Panc1 (cell line): ENCODE data around the gene RGS9. TPM values are rescaled to one million over a fixed set of nuclear protein-coding genes. Genes with fewer than 3 reads are reported as not detected.
A peak's percentile ranks its signal among the peaks of the same experiment; 100 is the strongest.

ENCODE experiments used
- ATAC-seq: fragments of 200-7000 bp; cut with Tn5 transposase; 2 replicates; pipeline ENCODE4 v1.9.1; 2020; ENCODE audit warnings: mild to moderate bottlenecking, moderate library complexity
- BruUV-seq: library from RNA; stranded (reverse); fragments of 400-500 nt; replicated peaks from 2 replicates; lab custom pipeline; 2021; lab: Mats Ljungman, UMichigan
- CTCF ChIA-PET: fragments of 300-600 bp; sonication (Branson Sonifier 250); formaldehyde crosslinking; loops from one replicate; lab custom pipeline; 2022; ENCODE audit warnings: antibody characterized with exemption; lab: Charles Lee
- POLR2A ChIA-PET: fragments of 300-600 bp; sonication (Branson Sonifier 250); formaldehyde crosslinking; loops from one replicate; lab custom pipeline; 2022; ENCODE audit warnings: antibody characterized with exemption; lab: Charles Lee
- DNase-seq: peaks from one replicate; pipeline ENCODE4 v3.0.0-alpha.2; 2010; ENCODE audit warnings: low read depth, low spot score
- H3K27ac ChIP-seq: 2 replicates; pipeline ENCODE4 v1.5.1; 2011; ENCODE audit warnings: mild to moderate bottlenecking, low read length, inconsistent platforms
- H3K27me3 ChIP-seq: fragments of 200-500 bp; sonication (Bioruptor generic); 2 replicates; pipeline ENCODE4 v1.6.0; 2014; ENCODE audit warnings: low read length, inconsistent platforms; ENCODE audit not compliant: control insufficient read depth, insufficient read depth
- H3K36me3 ChIP-seq: fragments of 200-500 bp; sonication (Bioruptor generic); 2 replicates; pipeline ENCODE4 v1.5.1; 2014; ENCODE audit warnings: inconsistent platforms, mild to moderate bottlenecking, low read length, moderate library complexity; ENCODE audit not compliant: control insufficient read depth, insufficient read depth
- H3K4me1 ChIP-seq: 2 replicates; pipeline ENCODE4 v1.5.1; 2011; ENCODE audit warnings: inconsistent platforms, mild to moderate bottlenecking, low read length, moderate library complexity; ENCODE audit not compliant: control insufficient read depth, insufficient read depth
- H3K4me3 ChIP-seq, 2 experiments: 2 replicates each; pipeline ENCODE4 v1.5.1; 2011 to 2012; ENCODE audit warnings: low read depth in 2 of 2, low read length in 2 of 2, mild to moderate bottlenecking in 2 of 2, inconsistent platforms in 1 of 2, moderate library complexity in 1 of 2
- H3K9me3 ChIP-seq: fragments of 200-500 bp; sonication (Bioruptor generic); 2 replicates; pipeline ENCODE4 v1.5.1; 2014; ENCODE audit warnings: low read depth, mild to moderate bottlenecking, inconsistent platforms, low read length, moderate library complexity; ENCODE audit not compliant: control insufficient read depth, insufficient read depth
- CTCF ChIP-seq: fragments of 450-650 bp; IDR thresholded peaks from 2 replicates; pipeline ENCODE4 v1.5.1; 2017; ENCODE audit warnings: mild to moderate bottlenecking
- POLR2AphosphoS5 ChIP-seq: IDR thresholded peaks from 2 replicates; pipeline ENCODE4 v1.6.1; 2012; ENCODE audit warnings: mild to moderate bottlenecking, low read depth, low read length, moderate library complexity
- REST ChIP-seq, 2 experiments: IDR thresholded peaks; 2 replicates each; pipeline ENCODE4 v1.6.1; 2011 to 2012; ENCODE audit warnings: low read depth in 2 of 2, control low read depth in 1 of 2, low read length in 1 of 2, mild to moderate bottlenecking in 1 of 2, moderate library complexity in 1 of 2; ENCODE audit not compliant: insufficient read depth in 1 of 2
- SIN3A ChIP-seq: IDR thresholded peaks from 2 replicates; pipeline ENCODE4 v1.6.1; 2012; ENCODE audit warnings: low read depth, mild to moderate bottlenecking, low read length, moderate library complexity, borderline replicate concordance; ENCODE audit not compliant: insufficient read depth
- TCF7L2 ChIP-seq: IDR thresholded peaks from 2 replicates; pipeline ENCODE4 v1.6.1; 2011; ENCODE audit warnings: mild to moderate bottlenecking, low read depth, low read length, inconsistent platforms
- in situ Hi-C: cut with HindIII; loops from 2 replicates; pipeline ENCODE4 v1.10.0; 2016; ENCODE audit warnings: low sequenced_read_pairs, low pct_unique_long_range_greater_than_20kb
- intact Hi-C: fragments of 100-400 bp; cut with micrococcal nuclease; formaldehyde crosslinking; loops from one replicate; pipeline ENCODE4 v1.10.0; 2022; ENCODE audit not compliant: unreplicated experiment
- total RNA-seq: library from RNA; stranded (reverse); gene quantifications from one replicate; pipeline ENCODE4 v1.2.1, GENCODE V29; 2021; ENCODE audit not compliant: unreplicated experiment

RGS9 gene
- total RNA-seq, 1 experiment from 2014 or later: 3.3 TPM

GRCh38 chr17:65160516-65160915 lies 23.3 kb downstream of the RGS9 start:
- intact Hi-C loops: no loop called here
- DNase-seq (no peak), ATAC-seq (no peak)
- no TSS peak for BruUV-seq
- no peaks in the 10 kb centered on the region for H3K4me1 ChIP-seq
- no peak for TF ChIP-seq CTCF
- ChIA-PET CTCF (no interaction called here), POLR2A (no interaction called here)
- no peaks in the 10 kb centered on the region for H3K27me3 ChIP-seq
- in situ Hi-C loops: no loop called here
- H3K9me3 ChIP-seq: no peaks in the 10 kb centered on the region
- no peaks in the 10 kb centered on the region for H3K36me3 ChIP-seq
- no peak overlapping the region for H3K4me3 ChIP-seq
- no peak overlapping the region for H3K27ac ChIP-seq

- Histone ChIP-seq H3K4me1 (no peaks in the 10 kb centered on the region), H3K27ac (no peak overlapping the region), H3K4me3 (no peak overlapping the region), H3K27me3 (no peaks in the 10 kb centered on the region), H3K9me3 (no peaks in the 10 kb centered on the region), H3K36me3 (no peaks in the 10 kb centered on the region)
- CTCF ChIA-PET: no interaction called here
- ATAC-seq (peak; percentile 66; the same call in 1 of the 2 replicates), DNase-seq (no peak)
- POLR2A ChIA-PET: no interaction called here
- no TSS peak for BruUV-seq
- no peak for TF ChIP-seq CTCF
- TF ChIP-seq REST (IDR thresholded peaks at IDR 0.05; ENCODE audit: insufficient read depth in 1 of 2, low read depth in 2 of 2, low read length in 1 of 2): no peak
- TF ChIP-seq TCF7L2: no peak
- no peak for TF ChIP-seq SIN3A
- TF ChIP-seq POLR2AphosphoS5: no peak
- intact Hi-C loops: no loop called here
- in situ Hi-C loops: no loop called here
Observed at GRCh38 chr17:65163990-65164495, 26.9 kb downstream of the RGS9 start.
